Fibroblast of the conjunctiva (primary cell): Measurements from ENCODE around the gene XAB2.

ENCODE experiments used
- DNase-seq: peaks from one replicate; pipeline ENCODE4 v3.0.0-alpha.2; 2010; ENCODE audit warnings: low read depth

The XAB2 gene

GRCh38 chr19:7632340-7633203 lies 3.2 kb upstream of the XAB2 start:
- no peak for DNase-seq

- DNase-seq = no peak
Observed at GRCh38 chr19:7631577-7631976, 2.2 kb upstream of the XAB2 start.

GRCh38 chr19:7628589-7629311 lies 595 bp downstream of the XAB2 start:
- DNase-seq = no peak

- DNase-seq = no peak
Observed at GRCh38 chr19:7627166-7627565, 2.2 kb downstream of the XAB2 start.

- no peak for DNase-seq
Observed at GRCh38 chr19:7625763-7626372, 3.5 kb downstream of the XAB2 start.

GRCh38 chr19:7624810-7625209 lies 4.5 kb downstream of the XAB2 start:
- DNase-seq = no peak

GRCh38 chr19:7623725-7624603 lies 5.4 kb downstream of the XAB2 start:
- DNase-seq = no peak

- DNase-seq = no peak
Observed at GRCh38 chr19:7622933-7623685, 6.2 kb downstream of the XAB2 start.

- DNase-seq = no peak
Observed at GRCh38 chr19:7620442-7621412, 8.6 kb downstream of the XAB2 start.

- no peak for DNase-seq
Observed at GRCh38 chr19:7619671-7620441, 9.5 kb downstream of the XAB2 start.

- no peak for DNase-seq
Observed at GRCh38 chr19:7618771-7619510, 10.4 kb downstream of the XAB2 start.

- DNase-seq = no peak
Observed at GRCh38 chr19:7618348-7618747, 11.0 kb downstream of the XAB2 start.

- DNase-seq = no peak
Observed at GRCh38 chr19:7617735-7618134, 11.6 kb downstream of the XAB2 start.

- DNase-seq = no peak
Observed at GRCh38 chr19:7617172-7617571, 12.2 kb downstream of the XAB2 start.

- DNase-seq = no peak
Observed at GRCh38 chr19:7614859-7615741, 14.2 kb downstream of the XAB2 start.

GRCh38 chr19:7612282-7613274 lies 16.8 kb downstream of the XAB2 start:
- DNase-seq = no peak
